Right renal cortex interstitium (tissue), 3 donors: ENCODE results near the gene FAM20C. TPM values are rescaled to one million over a fixed set of nuclear protein-coding genes. Genes with fewer than 3 reads are reported as not detected.

Experiments used
- DNase-seq, 3 donors: peaks; one replicate each; pipeline ENCODE4 v3.0.0-alpha.2; 2013; ENCODE audit warnings: low read depth in 3 of 3, low spot score in 2 of 3
- polyA plus RNA-seq, 3 donors: library from polyadenylated mRNA; unstranded; fragments of 120-200 nt; gene quantifications; one replicate each; pipeline ENCODE4 v1.2.1, GENCODE V29; 2013; ENCODE audit not compliant: insufficient read length in 3 of 3

The FAM20C gene
- polyA plus RNA-seq, 3 donors, result 53.8 to 75.4 (median 59.7) TPM

- no peak for DNase-seq
Measured at GRCh38 chr7:188727-189500, 3.5 kb upstream of the FAM20C start.

- no peak for DNase-seq
Measured at GRCh38 chr7:189719-190118, 2.7 kb upstream of the FAM20C start.

- DNase-seq, result no peak
Measured at GRCh38 chr7:190196-190595, 2.2 kb upstream of the FAM20C start.

- DNase-seq, result peak in 2 of 3 donors; percentile 45 to 50
Measured at GRCh38 chr7:191105-191980, 1.0 kb upstream of the FAM20C start.

GRCh38 chr7:192701-193480 lies 520 bp downstream of the FAM20C start:
- no peak for DNase-seq

GRCh38 chr7:193481-194251 lies 1.3 kb downstream of the FAM20C start:
- DNase-seq, result no peak

GRCh38 chr7:194252-195009 lies 2.1 kb downstream of the FAM20C start:
- DNase-seq, result peak in 2 of 3 donors; percentile 43 to 54

- no peak for DNase-seq
Measured at GRCh38 chr7:195010-195829, 2.8 kb downstream of the FAM20C start.

GRCh38 chr7:195830-196128 lies 3.4 kb downstream of the FAM20C start:
- no peak for DNase-seq

- DNase-seq, result no peak
Measured at GRCh38 chr7:196283-196682, 3.9 kb downstream of the FAM20C start.

- DNase-seq, result no peak
Measured at GRCh38 chr7:196778-197321, 4.5 kb downstream of the FAM20C start.

GRCh38 chr7:197413-198335 lies 5.3 kb downstream of the FAM20C start:
- DNase-seq, result no peak

GRCh38 chr7:199483-200249 lies 7.3 kb downstream of the FAM20C start:
- no peak for DNase-seq

- DNase-seq, result no peak
Measured at GRCh38 chr7:200290-200689, 7.9 kb downstream of the FAM20C start.

- no peak for DNase-seq
Measured at GRCh38 chr7:200704-201103, 8.3 kb downstream of the FAM20C start.

- no peak for DNase-seq
Measured at GRCh38 chr7:204326-204725, 12.0 kb downstream of the FAM20C start.
